DOHH2 (cell line): ENCODE measurements around the gene MUC6.

Experiments
- CTCF ChIP-seq: fragments of 200-600 bp; sonication (generic); IDR thresholded peaks from one replicate; pipeline ENCODE4 v1.5.1; 2014; ENCODE audit warnings: antibody characterized with exemption, mild to moderate bottlenecking, low read depth, low read length; ENCODE audit not compliant: poor library complexity, severe bottlenecking
- EZH2phosphoT487 ChIP-seq: fragments of 200-600 bp; sonication (generic); IDR thresholded peaks from 2 replicates; pipeline ENCODE4 v1.6.1; 2017; ENCODE audit warnings: borderline replicate concordance, mild to moderate bottlenecking, antibody characterized with exemption, low read length, moderate library complexity, mixed read lengths

- no peak for TF ChIP-seq CTCF
- TF ChIP-seq EZH2phosphoT487: no peak
These were observed 59.9 kb downstream of the MUC6 start for GRCh38 chr11:976431-977160.
